ENCODE measurements around the gene CCDC159.

The CCDC159 gene

DNA sequence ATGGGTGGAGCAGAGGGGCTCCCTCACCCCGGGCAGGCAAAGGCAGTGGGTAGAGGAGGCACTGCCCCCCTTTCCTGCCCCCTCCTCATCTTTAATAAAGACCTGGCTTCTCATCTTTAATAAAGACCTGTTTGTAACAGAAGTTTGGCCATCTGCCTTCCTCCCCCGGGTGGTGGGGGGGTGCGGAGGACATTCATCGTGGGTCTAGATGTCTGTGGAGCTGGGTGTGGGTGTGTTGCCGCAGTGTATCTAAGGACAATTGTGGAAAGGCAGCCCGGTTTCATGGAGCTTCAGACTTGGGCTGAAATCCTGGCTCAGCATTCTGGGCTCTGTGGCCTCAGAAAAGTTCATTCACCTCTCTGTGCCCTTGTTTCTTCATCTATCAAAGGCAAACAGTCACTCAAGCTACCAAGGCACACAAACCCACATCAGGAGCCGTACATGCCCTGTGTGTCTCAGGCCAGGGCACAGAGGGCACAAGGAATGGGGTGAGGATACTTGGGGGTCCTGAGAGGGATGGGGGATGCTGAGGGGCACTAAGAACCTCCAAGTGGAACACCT, 19.3 kb downstream of the CCDC159 start:
- H3K9me3 ChIP-seq (ENCODE audit: insufficient read depth, low read length): no peaks in the 10 kb centered on the region
- H4K20me1 ChIP-seq (ENCODE audit: low read depth, low read length): no peaks in the 10 kb centered on the region
- H3K79me2 ChIP-seq (ENCODE audit: insufficient read depth, low read length): no peaks in the 10 kb centered on the region
- H3K27me3 ChIP-seq (ENCODE audit: low read length): no peaks in the 10 kb centered on the region
- no peak overlapping the region for H3K9ac ChIP-seq (ENCODE audit: low read length)
- no peaks in the 10 kb centered on the region for H3F3A ChIP-seq (ENCODE audit: insufficient read depth)
- TF ChIP-seq EZH2phosphoT487 (conservative IDR thresholded peaks at IDR 0.05; ENCODE audit: low read length): no peak
- TF ChIP-seq, protein P1, sequence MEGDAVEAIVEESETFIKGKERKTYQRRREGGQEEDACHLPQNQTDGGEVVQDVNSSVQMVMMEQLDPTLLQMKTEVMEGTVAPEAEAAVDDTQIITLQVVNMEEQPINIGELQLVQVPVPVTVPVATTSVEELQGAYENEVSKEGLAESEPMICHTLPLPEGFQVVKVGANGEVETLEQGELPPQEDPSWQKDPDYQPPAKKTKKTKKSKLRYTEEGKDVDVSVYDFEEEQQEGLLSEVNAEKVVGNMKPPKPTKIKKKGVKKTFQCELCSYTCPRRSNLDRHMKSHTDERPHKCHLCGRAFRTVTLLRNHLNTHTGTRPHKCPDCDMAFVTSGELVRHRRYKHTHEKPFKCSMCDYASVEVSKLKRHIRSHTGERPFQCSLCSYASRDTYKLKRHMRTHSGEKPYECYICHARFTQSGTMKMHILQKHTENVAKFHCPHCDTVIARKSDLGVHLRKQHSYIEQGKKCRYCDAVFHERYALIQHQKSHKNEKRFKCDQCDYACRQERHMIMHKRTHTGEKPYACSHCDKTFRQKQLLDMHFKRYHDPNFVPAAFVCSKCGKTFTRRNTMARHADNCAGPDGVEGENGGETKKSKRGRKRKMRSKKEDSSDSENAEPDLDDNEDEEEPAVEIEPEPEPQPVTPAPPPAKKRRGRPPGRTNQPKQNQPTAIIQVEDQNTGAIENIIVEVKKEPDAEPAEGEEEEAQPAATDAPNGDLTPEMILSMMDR (IDR thresholded peaks at IDR 0.05; ENCODE audit: insufficient read depth, low read length, poor library complexity, severe bottlenecking): no peak
- H2AFZ ChIP-seq (ENCODE audit: low read depth, low read length, severe bottlenecking): no peak overlapping the region
- H3K4me3 ChIP-seq (ENCODE audit: insufficient read depth, low read length, poor library complexity, severe bottlenecking): no peak overlapping the region
- no peaks in the 10 kb centered on the region for H3K9me2 ChIP-seq (replicated peaks; ENCODE audit: insufficient read depth, low read length)
- no peak overlapping the region for H3K27ac ChIP-seq (ENCODE audit: low read depth, low read length)
- no peaks in the 10 kb centered on the region for H3K36me3 ChIP-seq (ENCODE audit: low read length)
- no peak overlapping the region for H3K4me2 ChIP-seq (ENCODE audit: low read depth, low read length, poor library complexity, severe bottlenecking)

DNA sequence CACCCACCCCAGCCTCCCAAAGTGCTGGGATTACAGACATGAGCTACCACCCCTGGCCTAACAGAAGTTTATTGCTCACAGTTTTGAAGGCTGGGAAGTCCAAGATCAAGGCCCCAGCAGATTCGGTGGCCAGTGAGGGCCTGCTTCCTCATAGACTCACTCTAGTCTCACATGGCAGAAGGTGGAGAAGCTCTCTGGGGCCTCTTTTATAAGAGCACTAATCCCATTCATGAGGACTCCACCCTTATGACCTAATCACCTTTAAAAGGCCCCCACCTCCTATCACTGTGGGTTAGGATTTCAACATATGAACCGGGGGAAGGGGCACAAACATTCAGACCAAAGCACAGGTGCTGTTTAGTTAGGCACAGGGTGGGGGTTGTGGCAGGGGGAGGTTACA, 21.2 kb downstream of the CCDC159 start:
- H3K27me3 ChIP-seq (ENCODE audit: low read length): no peaks in the 10 kb centered on the region
- TF ChIP-seq, protein P1 (IDR thresholded peaks at IDR 0.05; ENCODE audit: insufficient read depth, low read length, poor library complexity, severe bottlenecking): no peak
- no peak for TF ChIP-seq EZH2phosphoT487 (conservative IDR thresholded peaks at IDR 0.05; ENCODE audit: low read length)

DNA sequence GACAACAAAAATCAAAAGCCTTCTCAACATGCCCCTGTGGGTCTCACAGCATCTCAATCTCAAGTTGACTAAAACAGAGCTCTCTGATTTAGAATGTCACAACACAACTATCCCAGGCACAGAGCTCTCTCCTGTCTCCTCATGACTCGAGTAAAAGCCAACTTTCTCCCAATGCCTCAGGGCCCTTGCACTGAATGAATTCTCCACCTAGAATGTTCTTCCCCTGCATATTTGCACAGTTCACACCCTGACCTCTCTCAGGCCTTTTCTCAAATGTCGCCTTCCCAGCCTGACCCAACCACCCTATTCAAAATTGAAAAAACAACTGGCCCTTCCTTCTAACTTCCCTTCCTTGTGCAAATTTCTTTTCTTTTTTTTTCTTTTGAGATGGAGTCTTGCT, 24.4 kb downstream of the CCDC159 start:
- Histone ChIP-seq H3F3A (ENCODE audit: insufficient read depth) (no peaks in the 10 kb centered on the region), H3K9me2 (replicated peaks; ENCODE audit: insufficient read depth, low read length) (no peaks in the 10 kb centered on the region)

More for the DNA sequence above, 21.2 kb downstream of the CCDC159 start:
- H3K4me2 ChIP-seq (ENCODE audit: low read depth, low read length, poor library complexity, severe bottlenecking): no peak overlapping the region
- no peak overlapping the region for H3K27ac ChIP-seq (ENCODE audit: low read depth, low read length)
- no peak overlapping the region for H3K4me3 ChIP-seq (ENCODE audit: insufficient read depth, low read length, poor library complexity, severe bottlenecking)
- no peak overlapping the region for H2AFZ ChIP-seq (ENCODE audit: low read depth, low read length, severe bottlenecking)
- no peaks in the 10 kb centered on the region for H3K9me3 ChIP-seq (ENCODE audit: insufficient read depth, low read length)
- H4K20me1 ChIP-seq (ENCODE audit: low read depth, low read length): no peaks in the 10 kb centered on the region
- H3F3A ChIP-seq (ENCODE audit: insufficient read depth): no peaks in the 10 kb centered on the region
- no peak overlapping the region for H3K9ac ChIP-seq (ENCODE audit: low read length)
- no peaks in the 10 kb centered on the region for H3K79me2 ChIP-seq (ENCODE audit: insufficient read depth, low read length)
- no peaks in the 10 kb centered on the region for H3K9me2 ChIP-seq (replicated peaks; ENCODE audit: insufficient read depth, low read length)
- H3K36me3 ChIP-seq (ENCODE audit: low read length): no peaks in the 10 kb centered on the region

More for the DNA sequence above, 24.4 kb downstream of the CCDC159 start:
- Histone ChIP-seq H3K4me2 (ENCODE audit: low read depth, low read length, poor library complexity, severe bottlenecking) (no peak overlapping the region), H3K27ac (ENCODE audit: low read depth, low read length) (no peak overlapping the region), H3K27me3 (ENCODE audit: low read length) (no peaks in the 10 kb centered on the region), H3K4me3 (ENCODE audit: insufficient read depth, low read length, poor library complexity, severe bottlenecking) (no peak overlapping the region), H2AFZ (ENCODE audit: low read depth, low read length, severe bottlenecking) (no peak overlapping the region), H3K9ac (ENCODE audit: low read length) (no peak overlapping the region), H3K9me3 (ENCODE audit: insufficient read depth, low read length) (no peaks in the 10 kb centered on the region), H3K36me3 (ENCODE audit: low read length) (no peaks in the 10 kb centered on the region), H3K79me2 (ENCODE audit: insufficient read depth, low read length) (peaks cover 5% of the 10 kb centered on the region; the same call in 1 of the 2 replicates), H4K20me1 (ENCODE audit: low read depth, low read length) (no peaks in the 10 kb centered on the region)
- no peak for TF ChIP-seq EZH2phosphoT487 (conservative IDR thresholded peaks at IDR 0.05; ENCODE audit: low read length)
- TF ChIP-seq, protein P1 (IDR thresholded peaks at IDR 0.05; ENCODE audit: insufficient read depth, low read length, poor library complexity, severe bottlenecking): no peak

All from SU-DHL-6 (cell line).